ENCODE measurements around the gene SHMT2.

Gene SHMT2

GRCh38 chr12:57198329-57198728 lies 31.2 kb upstream of the SHMT2 start:
- ATAC-seq = no peak

GRCh38 chr12:57199191-57199590 lies 30.3 kb upstream of the SHMT2 start:
- no peak for ATAC-seq

- ATAC-seq = no peak
These were observed 29.0 kb upstream of the SHMT2 start for GRCh38 chr12:57200497-57200896.

- no peak for ATAC-seq
These were observed 28.3 kb upstream of the SHMT2 start for GRCh38 chr12:57201219-57201618.

GRCh38 chr12:57201631-57202030 lies 27.9 kb upstream of the SHMT2 start:
- no peak for ATAC-seq

GRCh38 chr12:57202321-57202720 lies 27.2 kb upstream of the SHMT2 start:
- ATAC-seq = no peak

- ATAC-seq = no peak
These were observed 26.3 kb upstream of the SHMT2 start for GRCh38 chr12:57203201-57203600.

GRCh38 chr12:57203791-57204190 lies 25.7 kb upstream of the SHMT2 start:
- ATAC-seq = no peak

- no peak for ATAC-seq
These were observed 25.1 kb upstream of the SHMT2 start for GRCh38 chr12:57204454-57204853.

GRCh38 chr12:57205186-57205585 lies 24.3 kb upstream of the SHMT2 start:
- no peak for ATAC-seq

GRCh38 chr12:57205931-57206330 lies 23.6 kb upstream of the SHMT2 start:
- ATAC-seq = no peak

GRCh38 chr12:57207731-57208630 lies 21.5 kb upstream of the SHMT2 start:
- no peak for ATAC-seq

GRCh38 chr12:57208631-57209282 lies 20.8 kb upstream of the SHMT2 start:
- no peak for ATAC-seq

- no peak for ATAC-seq
These were observed 19.6 kb upstream of the SHMT2 start for GRCh38 chr12:57209916-57210315.

GRCh38 chr12:57210461-57210860 lies 19.1 kb upstream of the SHMT2 start:
- ATAC-seq = no peak

- no peak for ATAC-seq
These were observed 18.4 kb upstream of the SHMT2 start for GRCh38 chr12:57210926-57211692.

- ATAC-seq = no peak
These were observed 17.5 kb upstream of the SHMT2 start for GRCh38 chr12:57211791-57212700.

- no peak for ATAC-seq
These were observed 16.8 kb upstream of the SHMT2 start for GRCh38 chr12:57212701-57213057.

GRCh38 chr12:57213058-57213715 lies 16.3 kb upstream of the SHMT2 start:
- ATAC-seq = peak; percentile 67 to 69

GRCh38 chr12:57213763-57214397 lies 15.6 kb upstream of the SHMT2 start:
- ATAC-seq = no peak

GRCh38 chr12:57214398-57214781 lies 15.1 kb upstream of the SHMT2 start:
- peak; percentile 51 to 53 for ATAC-seq
